ENCODE data around the gene PKP1. TPM values are rescaled to one million over a fixed set of nuclear protein-coding genes. Genes with fewer than 3 reads are reported as not detected.

The PKP1 gene
- total RNA-seq, 6 experiments from 2014 or later: not detected

DNA sequence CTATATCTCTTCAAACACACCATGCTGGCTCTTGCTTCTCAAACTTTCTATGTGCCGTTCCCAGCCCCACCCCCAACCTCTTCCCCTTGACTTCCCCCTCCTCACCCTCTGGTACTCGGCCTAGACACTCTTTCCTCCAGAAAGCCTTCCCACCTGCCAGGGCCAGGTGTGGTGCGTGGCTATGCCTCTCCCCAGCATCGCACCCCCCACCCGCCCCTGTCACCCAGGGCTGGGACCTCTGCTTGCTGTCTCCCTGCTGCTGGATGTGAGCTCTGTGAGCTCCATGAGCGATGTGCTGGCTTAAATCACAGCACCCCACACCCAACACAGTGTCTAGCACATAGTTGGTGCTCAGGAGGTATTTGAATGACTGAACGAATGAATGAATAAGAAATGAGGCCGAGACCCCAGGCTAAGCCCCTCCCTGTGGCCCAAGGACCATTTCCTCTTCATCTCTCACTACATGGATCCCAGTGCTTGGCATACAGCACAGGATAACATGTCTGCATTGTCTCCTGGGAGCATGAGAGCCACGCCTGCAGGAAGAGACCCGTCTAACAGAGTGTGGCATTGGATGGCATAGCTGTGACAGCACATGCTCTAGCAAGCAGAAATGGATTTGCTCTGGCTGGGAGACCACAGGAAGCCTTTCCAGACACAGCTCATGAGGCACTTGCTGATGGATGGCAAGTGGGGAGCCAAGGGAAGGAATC is 74.5 kb downstream of the PKP1 start:
- no peak for ATAC-seq

DNA sequence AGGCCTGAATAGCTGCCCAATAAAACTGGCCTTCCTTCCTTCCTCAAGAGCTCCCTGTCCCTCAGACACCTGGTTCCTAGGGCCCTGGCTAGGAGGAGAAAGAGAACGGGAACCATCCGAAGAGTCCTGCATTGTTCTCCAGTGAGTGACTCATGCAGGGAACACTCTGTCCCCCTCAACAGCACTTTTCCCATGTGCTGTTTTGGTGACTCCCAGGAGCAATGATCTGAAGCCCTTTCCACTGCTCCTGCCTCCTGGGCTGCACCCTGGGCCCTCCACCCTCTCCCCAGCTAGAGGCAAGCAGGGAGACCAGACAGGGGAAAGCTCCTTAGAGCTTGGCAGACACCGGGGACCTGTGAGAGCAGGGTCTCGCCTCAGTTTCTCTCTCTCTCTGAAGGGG is 75.3 kb downstream of the PKP1 start:
- no peaks in the 10 kb centered on the region for H3K4me1 ChIP-seq
- peak in 1 of 3 donors; percentile 38 for DNase-seq
- H3K27me3 ChIP-seq: no peaks in the 10 kb centered on the region
- H3K36me3 ChIP-seq: no peaks in the 10 kb centered on the region
- no peak for ATAC-seq
- no peak for TF ChIP-seq POLR2A (IDR thresholded peaks at IDR 0.05)
- TF ChIP-seq, protein P1, sequence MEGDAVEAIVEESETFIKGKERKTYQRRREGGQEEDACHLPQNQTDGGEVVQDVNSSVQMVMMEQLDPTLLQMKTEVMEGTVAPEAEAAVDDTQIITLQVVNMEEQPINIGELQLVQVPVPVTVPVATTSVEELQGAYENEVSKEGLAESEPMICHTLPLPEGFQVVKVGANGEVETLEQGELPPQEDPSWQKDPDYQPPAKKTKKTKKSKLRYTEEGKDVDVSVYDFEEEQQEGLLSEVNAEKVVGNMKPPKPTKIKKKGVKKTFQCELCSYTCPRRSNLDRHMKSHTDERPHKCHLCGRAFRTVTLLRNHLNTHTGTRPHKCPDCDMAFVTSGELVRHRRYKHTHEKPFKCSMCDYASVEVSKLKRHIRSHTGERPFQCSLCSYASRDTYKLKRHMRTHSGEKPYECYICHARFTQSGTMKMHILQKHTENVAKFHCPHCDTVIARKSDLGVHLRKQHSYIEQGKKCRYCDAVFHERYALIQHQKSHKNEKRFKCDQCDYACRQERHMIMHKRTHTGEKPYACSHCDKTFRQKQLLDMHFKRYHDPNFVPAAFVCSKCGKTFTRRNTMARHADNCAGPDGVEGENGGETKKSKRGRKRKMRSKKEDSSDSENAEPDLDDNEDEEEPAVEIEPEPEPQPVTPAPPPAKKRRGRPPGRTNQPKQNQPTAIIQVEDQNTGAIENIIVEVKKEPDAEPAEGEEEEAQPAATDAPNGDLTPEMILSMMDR (IDR thresholded peaks at IDR 0.05): no peak
- no peak overlapping the region for H3K27ac ChIP-seq
- intact Hi-C loops (cut with DNase I): loop anchor here in 1 of 2 donors (5.0 kb wide), 1 partner anchor 106 kb away; no protein-coding TSS in a partner anchor
- no peaks in the 10 kb centered on the region for H3K9me3 ChIP-seq
- WGBS (ENCODE audit: insufficient coverage, low coverage, low lambda C conversion rate, missing lambda C conversion rate): no CpG with 5 or more reads among the region's 4 CpGs
- no peak overlapping the region for H3K4me3 ChIP-seq

More for the DNA sequence above, 74.5 kb downstream of the PKP1 start:
- TF ChIP-seq, protein P1 (IDR thresholded peaks at IDR 0.05): no peak
- TF ChIP-seq POLR2A (IDR thresholded peaks at IDR 0.05): no peak
- H3K27ac ChIP-seq: no peak overlapping the region
- DNase-seq: peak in 2 of 3 donors; percentile 5 to 28
- WGBS (ENCODE audit: insufficient coverage, low coverage, low lambda C conversion rate, missing lambda C conversion rate): 52% methylated on average over 6 of the region's 10 CpGs
- H3K4me3 ChIP-seq: no peak overlapping the region
- no peaks in the 10 kb centered on the region for H3K9me3 ChIP-seq
- intact Hi-C loops (cut with DNase I): loop anchor here in 1 of 2 donors (5.0 kb wide), 1 partner anchor 105 kb away; no protein-coding TSS in a partner anchor
- no peaks in the 10 kb centered on the region for H3K27me3 ChIP-seq
- H3K4me1 ChIP-seq: no peaks in the 10 kb centered on the region
- H3K36me3 ChIP-seq: no peaks in the 10 kb centered on the region

DNA sequence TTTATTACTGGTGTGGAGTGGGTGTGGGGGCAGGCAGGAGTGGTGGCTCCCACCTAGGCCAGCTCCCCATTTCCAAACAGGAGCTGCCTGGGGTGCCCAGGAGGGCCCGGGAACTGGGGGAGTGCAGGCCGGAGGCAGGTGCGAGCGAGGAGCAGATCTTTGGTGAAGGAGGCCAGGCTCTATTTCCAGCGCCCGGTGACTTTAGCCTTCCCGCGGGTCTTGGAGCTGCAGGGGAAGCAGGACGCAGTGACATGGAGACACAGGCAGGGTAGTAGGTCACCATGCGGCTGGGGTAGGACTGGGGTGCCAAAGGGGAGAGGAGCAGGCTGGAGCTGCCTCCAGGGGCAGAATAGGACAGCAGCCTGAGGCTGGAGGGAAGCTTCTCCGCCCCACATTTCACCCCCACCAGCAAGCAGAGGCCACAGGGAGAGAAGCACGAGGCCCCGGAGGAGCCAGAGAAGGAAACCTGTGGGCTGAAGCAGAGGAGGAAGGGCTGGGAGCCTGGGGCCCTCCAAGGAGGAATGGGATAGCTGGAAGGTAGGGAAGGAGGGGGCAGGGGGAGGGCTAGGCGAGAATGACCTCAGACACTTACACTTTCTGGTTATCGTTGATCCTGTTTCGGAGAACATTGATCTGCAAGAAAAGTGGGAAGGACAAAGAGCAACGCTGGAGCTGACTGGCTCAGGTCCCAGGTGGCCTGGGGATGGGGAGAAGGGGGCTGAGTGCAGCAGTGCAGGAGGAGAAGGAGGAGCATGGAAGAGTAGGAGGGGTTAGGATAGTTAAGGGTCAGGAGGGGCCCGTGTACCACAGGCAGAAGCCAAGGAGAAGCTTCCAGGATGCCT is 75.9 kb downstream of the PKP1 start:
- TF ChIP-seq POLR2A (IDR thresholded peaks at IDR 0.05): no peak
- TF ChIP-seq, protein P1 (IDR thresholded peaks at IDR 0.05): no peak
- no peak overlapping the region for H3K27ac ChIP-seq
- WGBS (ENCODE audit: insufficient coverage, low coverage, low lambda C conversion rate, missing lambda C conversion rate): 49% methylated on average over 9 of the region's 18 CpGs
- H3K9me3 ChIP-seq: no peaks in the 10 kb centered on the region
- intact Hi-C loops (cut with DNase I): loop anchor here in 1 of 2 donors (5.0 kb wide), 1 partner anchor 107 kb away; no protein-coding TSS in a partner anchor
- H3K27me3 ChIP-seq: no peaks in the 10 kb centered on the region
- DNase-seq: peak in 2 of 3 donors; percentile 8 to 44
- no peaks in the 10 kb centered on the region for H3K4me1 ChIP-seq
- no peaks in the 10 kb centered on the region for H3K36me3 ChIP-seq
- no peak overlapping the region for H3K4me3 ChIP-seq
- no peak for ATAC-seq

DNA sequence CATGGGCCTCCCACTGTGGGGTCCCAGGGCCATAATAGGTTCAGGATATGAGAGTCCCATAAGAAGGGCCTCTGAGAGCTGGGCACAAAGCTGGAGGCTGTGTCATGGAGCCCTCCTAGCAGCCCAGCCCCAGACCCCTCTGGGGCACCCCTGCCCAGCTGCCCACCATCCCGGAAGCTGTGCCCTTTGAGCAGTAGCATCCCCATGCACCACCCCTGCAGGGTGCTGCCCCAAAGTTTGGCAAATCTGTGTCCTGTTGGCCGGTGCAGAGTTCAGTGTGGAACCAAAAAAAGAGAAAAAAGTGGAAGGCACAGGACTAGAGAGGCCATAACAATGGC is 76.5 kb downstream of the PKP1 start:
- Histone ChIP-seq H3K4me1 (no peaks in the 10 kb centered on the region), H3K27ac (no peak overlapping the region), H3K36me3 (no peaks in the 10 kb centered on the region), H3K27me3 (no peaks in the 10 kb centered on the region), H3K9me3 (no peaks in the 10 kb centered on the region), H3K4me3 (no peak overlapping the region)
- intact Hi-C loops (cut with DNase I): loop anchor here (5.0 kb wide), 1 partner anchor 108 kb away; no protein-coding TSS in a partner anchor
- 60% methylated on average over 1 of the region's 2 CpGs for WGBS (ENCODE audit: insufficient coverage, low coverage, low lambda C conversion rate, missing lambda C conversion rate)
- TF ChIP-seq, protein P1 (IDR thresholded peaks at IDR 0.05): no peak
- no peak for TF ChIP-seq POLR2A (IDR thresholded peaks at IDR 0.05)
- no peak for ATAC-seq
- DNase-seq: peak in 2 of 3 donors; percentile 3 to 14
